Testis (tissue), 3 donors: ENCODE data around the gene IL13RA2. TPM values are rescaled to one million over a fixed set of nuclear protein-coding genes. Genes with fewer than 3 reads are reported as not detected.

Experiments
- DNase-seq: peaks from one replicate; pipeline ENCODE4 v3.0.0-alpha.2; 2019
- H3K27ac ChIP-seq, 2 donors: fragments of 200-600 bp; sonication (generic); one replicate each; pipeline ENCODE4 v1.5.1; 2019
- H3K27me3 ChIP-seq: fragments of 200-600 bp; sonication (generic); one replicate; pipeline ENCODE4 v1.5.1; 2019
- H3K36me3 ChIP-seq: fragments of 200-600 bp; sonication (generic); one replicate; pipeline ENCODE4 v1.5.1; 2017; ENCODE audit warnings: low read depth; ENCODE audit errors: missing control alignments
- H3K4me1 ChIP-seq: fragments of 200-600 bp; sonication (generic); one replicate; pipeline ENCODE4 v1.5.1; 2019
- H3K4me3 ChIP-seq, 2 donors: fragments of 200-600 bp; sonication (generic); one replicate each; pipeline ENCODE4 v1.5.1; 2017 to 2019
- H3K9me3 ChIP-seq: fragments of 200-600 bp; sonication (generic); one replicate; pipeline ENCODE4 v1.5.1; 2017
- POLR2A ChIP-seq: fragments of 450-650 bp; IDR thresholded peaks from one replicate; pipeline ENCODE4 v1.6.1; 2017; ENCODE audit warnings: antibody characterized with exemption, mild to moderate bottlenecking, moderate library complexity
- intact Hi-C: fragments of 100-400 bp; cut with DNase I; formaldehyde crosslinking; loops from one replicate; pipeline ENCODE4 v1.15.1; 2023; ENCODE audit warnings: low total_unique reads
- polyA plus RNA-seq: library from polyadenylated mRNA; stranded (reverse); fragments of 350-450 nt; fragmentation: Illumina TruSeq; extraction: RNeasy Lipid Tissue Mini Kit (QIAGEN cat#74804); gene quantifications from one replicate; pipeline ENCODE4 v1.2.3, GENCODE V29; 2014; ENCODE audit warnings: low read depth, low replicate concordance; ENCODE audit not compliant: insufficient read depth
- small RNA-seq, 2 donors: library from RNA; depleted of rRNA; stranded (forward); fragments of <200 nt; gene quantifications; one replicate each; pipeline ENCODE3, GENCODE V24; 2016
- total RNA-seq, 2 donors: library from RNA; depleted of rRNA; stranded (reverse); fragments of >200 nt; gene quantifications; one replicate each; pipeline ENCODE4 v1.2.3, GENCODE V29; 2016
- TF ChIP-seq, protein P1 (sequence below), 3 experiments: fragments of 450-650 bp in 2 of 3; fragments of 200-600 bp in 1 of 3; sonication (generic) in 1 of 3; IDR thresholded peaks; one replicate each; pipeline ENCODE4 v1.5.1; 2016 to 2019; ENCODE audit warnings: antibody characterized with exemption in 3 of 3, mild to moderate bottlenecking in 2 of 3, moderate library complexity in 1 of 3

The IL13RA2 gene
- total and polyA plus RNA-seq, 3 donors from 2014 or later = 9.7 to 36.5 (median 15.5) TPM

DNA sequence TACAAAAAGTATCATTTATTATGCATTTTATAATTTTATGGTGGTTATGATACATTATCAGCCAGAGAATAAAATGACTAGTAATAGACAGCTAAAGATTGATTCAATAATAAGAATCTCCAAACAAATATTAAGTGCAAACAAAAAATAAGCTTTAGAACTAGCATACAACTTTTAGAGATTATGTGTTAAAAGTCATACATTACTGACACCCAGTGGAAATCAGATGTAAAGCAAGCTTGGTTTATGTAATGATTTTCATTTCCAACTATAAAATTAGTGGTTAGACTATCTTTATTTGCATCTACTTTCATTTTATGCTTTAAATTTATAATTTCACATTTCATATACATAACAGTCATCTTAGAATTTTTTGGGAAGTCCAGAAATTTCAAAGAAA lies 57.7 kb downstream of the IL13RA2 start:
- Histone ChIP-seq H3K4me1 (no peaks in the 10 kb centered on the region), H3K27ac (no peak overlapping the region), H3K36me3 (no peaks in the 10 kb centered on the region), H3K27me3 (no peaks in the 10 kb centered on the region), H3K9me3 (no peaks in the 10 kb centered on the region), H3K4me3 (no peak overlapping the region)
- no peak for DNase-seq
- TF ChIP-seq POLR2A = no peak
- TF ChIP-seq, protein P1, sequence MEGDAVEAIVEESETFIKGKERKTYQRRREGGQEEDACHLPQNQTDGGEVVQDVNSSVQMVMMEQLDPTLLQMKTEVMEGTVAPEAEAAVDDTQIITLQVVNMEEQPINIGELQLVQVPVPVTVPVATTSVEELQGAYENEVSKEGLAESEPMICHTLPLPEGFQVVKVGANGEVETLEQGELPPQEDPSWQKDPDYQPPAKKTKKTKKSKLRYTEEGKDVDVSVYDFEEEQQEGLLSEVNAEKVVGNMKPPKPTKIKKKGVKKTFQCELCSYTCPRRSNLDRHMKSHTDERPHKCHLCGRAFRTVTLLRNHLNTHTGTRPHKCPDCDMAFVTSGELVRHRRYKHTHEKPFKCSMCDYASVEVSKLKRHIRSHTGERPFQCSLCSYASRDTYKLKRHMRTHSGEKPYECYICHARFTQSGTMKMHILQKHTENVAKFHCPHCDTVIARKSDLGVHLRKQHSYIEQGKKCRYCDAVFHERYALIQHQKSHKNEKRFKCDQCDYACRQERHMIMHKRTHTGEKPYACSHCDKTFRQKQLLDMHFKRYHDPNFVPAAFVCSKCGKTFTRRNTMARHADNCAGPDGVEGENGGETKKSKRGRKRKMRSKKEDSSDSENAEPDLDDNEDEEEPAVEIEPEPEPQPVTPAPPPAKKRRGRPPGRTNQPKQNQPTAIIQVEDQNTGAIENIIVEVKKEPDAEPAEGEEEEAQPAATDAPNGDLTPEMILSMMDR (IDR thresholded peaks at IDR 0.05) = no peak
- intact Hi-C loops = no loop called here

Small RNAs within 50 kb of the gene (small RNA-seq; reads per million reads assigned to genes)
- gene RNU6-648P = 0 reads per million in 2 donors

Other genes with a start within 250 kb of the IL13RA2 start
- gene RBMXL3, start 171.8 kb upstream of the IL13RA2 start, total RNA-seq = 1 to 10 TPM; 4.6 to 5.1 TPM
- gene RBMXL3, start 171.8 kb upstream of the IL13RA2 start, polyA plus RNA-seq = 4.3 TPM
- 1 to 10 TPM; 3.8 to 5.4 TPM for gene LRCH2, start 216.5 kb upstream of the IL13RA2 start, total RNA-seq
- 2.4 TPM for gene LRCH2, start 216.5 kb upstream of the IL13RA2 start, polyA plus RNA-seq